Measurements from ENCODE around the gene PSMB3. TPM values are rescaled to one million over a fixed set of nuclear protein-coding genes. Genes with fewer than 3 reads are reported as not detected.

PSMB3 gene
- polyA plus RNA-seq, 1 experiment: 234 TPM

- CTCF ChIA-PET: interaction anchor here (4.6 kb wide), 1 partner anchor 12 kb away, joined by 23 read pairs; no protein-coding TSS in a partner anchor
- Histone ChIP-seq H3K4me3 (ENCODE audit: low read depth, low read length) (peak overlapping the region; percentile 85), H3K27me3 (ENCODE audit: control insufficient read depth, insufficient read depth, low read length) (no peaks in the 10 kb centered on the region), H3K9me3 (ENCODE audit: control insufficient read depth, insufficient read depth, low read length) (peaks cover 3% of the 10 kb centered on the region; the same call in 1 of the 2 replicates), H3K27ac (ENCODE audit: low read depth, low read length) (peak overlapping the region; percentile 21)
- TF ChIP-seq CTCF (IDR thresholded peaks at IDR 0.05; ENCODE audit: low read depth, low read length): no peak
- no peak for DNase-seq (ENCODE audit: low read depth, low spot score)
- POLR2A ChIA-PET: no interaction called here
Measured at GRCh38 chr17:38746849-38747462, 5.6 kb upstream of the PSMB3 start.

- CTCF ChIA-PET: no interaction called here
- no peak for DNase-seq (ENCODE audit: low read depth, low spot score)
Measured at GRCh38 chr17:38747463-38748148, 4.9 kb upstream of the PSMB3 start.

GRCh38 chr17:38748149-38748891, 4.2 kb upstream of the PSMB3 start, which contains the start of gene PCGF2:
PCGF2 (minus strand) TSS chr17:38748336; CDS start chr17:38740402, 7,934 bp downstream.
- ChIA-PET CTCF (no interaction called here), POLR2A (no interaction called here)
- H3K27me3 ChIP-seq (ENCODE audit: control insufficient read depth, insufficient read depth, low read length): no peaks in the 10 kb centered on the region
- DNase-seq (ENCODE audit: low read depth, low spot score): peak; percentile 69
- H3K4me3 ChIP-seq (ENCODE audit: low read depth, low read length): peak within 1 kb of the TSS; percentile 85
- TF ChIP-seq CTCF (IDR thresholded peaks at IDR 0.05; ENCODE audit: low read depth, low read length): no peak
- peak within 1 kb of the TSS; percentile 52 for H3K27ac ChIP-seq (ENCODE audit: low read depth, low read length)
- H3K9me3 ChIP-seq (ENCODE audit: control insufficient read depth, insufficient read depth, low read length): peaks cover 8% of the 10 kb centered on the region; the same call in 1 of the 2 replicates

More at GRCh38 chr17:38747463-38748148, 4.9 kb upstream of the PSMB3 start:
- Histone ChIP-seq H3K27ac (ENCODE audit: low read depth, low read length) (peak overlapping the region; percentile 52), H3K9me3 (ENCODE audit: control insufficient read depth, insufficient read depth, low read length) (peaks cover 3% of the 10 kb centered on the region; the same call in 1 of the 2 replicates), H3K4me3 (ENCODE audit: low read depth, low read length) (peak overlapping the region; percentile 85), H3K27me3 (ENCODE audit: control insufficient read depth, insufficient read depth, low read length) (no peaks in the 10 kb centered on the region)
- POLR2A ChIA-PET: no interaction called here
- no peak for TF ChIP-seq CTCF (IDR thresholded peaks at IDR 0.05; ENCODE audit: low read depth, low read length)

- Histone ChIP-seq H3K4me3 (ENCODE audit: low read depth, low read length) (peak overlapping the region; percentile 85), H3K9me3 (ENCODE audit: control insufficient read depth, insufficient read depth, low read length) (peaks cover 8% of the 10 kb centered on the region; the same call in 1 of the 2 replicates), H3K27me3 (ENCODE audit: control insufficient read depth, insufficient read depth, low read length) (no peaks in the 10 kb centered on the region), H3K27ac (ENCODE audit: low read depth, low read length) (no peak overlapping the region)
- no peak for DNase-seq (ENCODE audit: low read depth, low spot score)
- ChIA-PET CTCF (interaction anchor here (0.6 kb wide), 1 partner anchor 118 kb away, joined by 4 read pairs; no protein-coding TSS in a partner anchor), POLR2A (interaction anchor here (0.6 kb wide), 1 partner anchor 42 kb away, joined by 4 read pairs; no protein-coding TSS in a partner anchor)
- no peak for TF ChIP-seq CTCF (IDR thresholded peaks at IDR 0.05; ENCODE audit: low read depth, low read length)
Measured at GRCh38 chr17:38748892-38749222, 3.7 kb upstream of the PSMB3 start.
